Lower lobe of right lung (tissue), 2 donors: ENCODE results near the gene DUSP10. TPM values are rescaled to one million over a fixed set of nuclear protein-coding genes. Genes with fewer than 3 reads are reported as not detected.

Source experiments
- ATAC-seq, 2 donors: fragments of 200-7000 bp; cut with Tn5 transposase; one replicate each; pipeline ENCODE4 v1.9.1; 2020 to 2022; ENCODE audit warnings: mild to moderate bottlenecking in 2 of 2, moderate library complexity in 2 of 2
- DNase-seq: peaks from one replicate; pipeline ENCODE4 v3.0.0-alpha.2; 2020
- H3K27ac ChIP-seq: fragments of 200-600 bp; one replicate; pipeline ENCODE4 v1.8.0; 2022
- H3K27me3 ChIP-seq: fragments of 200-600 bp; one replicate; pipeline ENCODE4 v1.8.0; 2022; ENCODE audit warnings: low read depth
- H3K36me3 ChIP-seq: fragments of 200-600 bp; one replicate; pipeline ENCODE4 v1.8.0; 2022; ENCODE audit warnings: mild to moderate bottlenecking
- H3K4me1 ChIP-seq: fragments of 200-600 bp; one replicate; pipeline ENCODE4 v1.8.0; 2022
- H3K4me3 ChIP-seq: fragments of 200-600 bp; one replicate; pipeline ENCODE4 v1.8.0; 2022; ENCODE audit warnings: mild to moderate bottlenecking
- H3K9me3 ChIP-seq: fragments of 200-600 bp; one replicate; pipeline ENCODE4 v1.8.0; 2022
- intact Hi-C: fragments of 100-400 bp; cut with DNase I; formaldehyde crosslinking; loops from one replicate; pipeline ENCODE4 v1.11.0; 2022
- total RNA-seq: library from RNA; stranded (reverse); fragmentation: NEBNext Ultra II Directional; extraction: Animal tissue kit (Norgen Biotek cat#: 25700); gene quantifications from one replicate; pipeline ENCODE4 v1.2.1, GENCODE V29; 2021
- TF ChIP-seq, protein P1 (sequence below): fragments of 200-600 bp; IDR thresholded peaks from one replicate; pipeline ENCODE4 v1.8.0; 2022; ENCODE audit warnings: antibody characterized with exemption, mild to moderate bottlenecking
- donor health status: DM: no; HTN: yes; CAD: no; lungs with severe emphysema.

The DUSP10 gene
- total RNA-seq, 1 donor from 2014 or later: 8.7 TPM

DNA sequence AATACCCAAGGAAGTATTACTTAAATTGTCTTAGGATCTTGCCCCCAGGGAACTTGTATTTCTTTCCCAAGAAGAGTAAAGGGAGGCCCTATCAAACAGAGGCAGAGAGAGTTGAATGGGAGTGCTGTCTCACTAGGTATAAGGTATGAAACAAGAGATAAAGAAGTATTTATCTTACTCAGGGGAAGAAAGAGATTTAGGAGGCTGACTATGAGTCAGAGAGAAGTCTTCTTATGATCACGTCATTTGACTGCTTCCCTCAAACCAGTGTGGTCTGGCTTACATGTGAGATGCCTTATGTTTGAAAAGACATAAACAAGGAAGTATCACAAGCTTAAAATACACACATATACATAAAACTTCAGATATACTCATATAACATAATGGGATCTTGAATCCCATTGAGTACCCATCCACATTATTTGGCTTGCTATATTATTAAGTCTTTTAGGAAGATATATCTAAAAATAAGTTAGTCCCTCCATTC is 29.6 kb downstream of the DUSP10 start:
- Histone ChIP-seq H3K27me3 (no peaks in the 10 kb centered on the region), H3K4me3 (no peak overlapping the region), H3K27ac (peak overlapping the region; percentile 19), H3K9me3 (no peaks in the 10 kb centered on the region), H3K36me3 (no peaks in the 10 kb centered on the region), H3K4me1 (peaks cover 61% of the 10 kb centered on the region)
- TF ChIP-seq, protein P1, sequence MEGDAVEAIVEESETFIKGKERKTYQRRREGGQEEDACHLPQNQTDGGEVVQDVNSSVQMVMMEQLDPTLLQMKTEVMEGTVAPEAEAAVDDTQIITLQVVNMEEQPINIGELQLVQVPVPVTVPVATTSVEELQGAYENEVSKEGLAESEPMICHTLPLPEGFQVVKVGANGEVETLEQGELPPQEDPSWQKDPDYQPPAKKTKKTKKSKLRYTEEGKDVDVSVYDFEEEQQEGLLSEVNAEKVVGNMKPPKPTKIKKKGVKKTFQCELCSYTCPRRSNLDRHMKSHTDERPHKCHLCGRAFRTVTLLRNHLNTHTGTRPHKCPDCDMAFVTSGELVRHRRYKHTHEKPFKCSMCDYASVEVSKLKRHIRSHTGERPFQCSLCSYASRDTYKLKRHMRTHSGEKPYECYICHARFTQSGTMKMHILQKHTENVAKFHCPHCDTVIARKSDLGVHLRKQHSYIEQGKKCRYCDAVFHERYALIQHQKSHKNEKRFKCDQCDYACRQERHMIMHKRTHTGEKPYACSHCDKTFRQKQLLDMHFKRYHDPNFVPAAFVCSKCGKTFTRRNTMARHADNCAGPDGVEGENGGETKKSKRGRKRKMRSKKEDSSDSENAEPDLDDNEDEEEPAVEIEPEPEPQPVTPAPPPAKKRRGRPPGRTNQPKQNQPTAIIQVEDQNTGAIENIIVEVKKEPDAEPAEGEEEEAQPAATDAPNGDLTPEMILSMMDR: no peak
- intact Hi-C loops: no loop called here
- DNase-seq (no peak), ATAC-seq (peak; percentile 26 to 57)

DNA sequence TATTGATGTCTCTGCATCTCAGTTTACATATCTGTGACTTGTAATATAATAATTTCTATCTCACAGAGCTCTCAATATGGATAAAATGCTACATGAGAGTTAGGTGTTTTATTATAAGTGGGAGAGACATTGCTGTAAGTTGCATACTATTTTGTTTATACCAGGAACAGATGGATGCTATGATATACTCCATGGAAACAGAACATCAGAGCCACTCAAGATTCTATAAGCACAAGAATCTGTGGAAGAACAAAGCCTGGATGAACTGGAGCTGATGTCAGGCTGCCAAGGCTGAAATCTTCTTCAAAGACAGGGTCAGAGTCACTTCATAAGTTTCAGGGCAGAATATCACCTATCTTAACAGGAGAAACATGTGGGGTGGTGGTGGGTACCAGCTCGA is 30.2 kb downstream of the DUSP10 start:
- Histone ChIP-seq H3K4me1 (peaks cover 66% of the 10 kb centered on the region), H3K27ac (peak overlapping the region; percentile 19), H3K9me3 (no peaks in the 10 kb centered on the region), H3K36me3 (no peaks in the 10 kb centered on the region), H3K4me3 (no peak overlapping the region), H3K27me3 (no peaks in the 10 kb centered on the region)
- no peak for ATAC-seq
- intact Hi-C loops: no loop called here
- TF ChIP-seq, protein P1: no peak
- no peak for DNase-seq

DNA sequence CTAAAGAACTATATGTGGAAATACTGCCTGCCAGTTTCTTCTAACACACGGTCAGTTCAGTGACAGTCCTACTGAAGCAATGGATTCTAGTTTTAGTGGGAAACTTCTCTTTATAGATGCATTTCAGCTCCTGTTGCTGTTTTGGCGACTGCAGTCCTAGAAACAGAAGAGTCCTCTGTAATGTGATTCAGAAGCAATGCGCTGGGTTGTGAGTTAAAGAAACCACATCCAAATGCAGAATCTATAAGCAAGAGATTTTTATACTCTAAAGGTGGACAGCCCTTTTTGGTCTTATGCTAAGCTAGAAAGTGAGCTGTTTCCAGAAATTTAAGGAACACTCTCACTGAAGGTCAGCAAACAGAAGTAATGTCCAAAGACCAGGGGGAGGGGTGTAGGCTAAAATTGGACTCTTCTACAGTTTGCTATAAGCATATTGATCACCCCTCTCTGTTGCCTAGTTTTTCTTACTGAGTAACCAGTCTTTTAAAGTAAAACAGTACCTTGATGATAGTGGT is 30.8 kb downstream of the DUSP10 start:
- no peaks in the 10 kb centered on the region for H3K27me3 ChIP-seq
- H3K27ac ChIP-seq: peak overlapping the region; percentile 19
- H3K4me1 ChIP-seq: peaks cover 67% of the 10 kb centered on the region
- intact Hi-C loops: no loop called here
- H3K36me3 ChIP-seq: peaks cover 1% of the 10 kb centered on the region
- no peak overlapping the region for H3K4me3 ChIP-seq
- DNase-seq: no peak
- no peak for ATAC-seq
- TF ChIP-seq, protein P1: no peak
- H3K9me3 ChIP-seq: no peaks in the 10 kb centered on the region

DNA sequence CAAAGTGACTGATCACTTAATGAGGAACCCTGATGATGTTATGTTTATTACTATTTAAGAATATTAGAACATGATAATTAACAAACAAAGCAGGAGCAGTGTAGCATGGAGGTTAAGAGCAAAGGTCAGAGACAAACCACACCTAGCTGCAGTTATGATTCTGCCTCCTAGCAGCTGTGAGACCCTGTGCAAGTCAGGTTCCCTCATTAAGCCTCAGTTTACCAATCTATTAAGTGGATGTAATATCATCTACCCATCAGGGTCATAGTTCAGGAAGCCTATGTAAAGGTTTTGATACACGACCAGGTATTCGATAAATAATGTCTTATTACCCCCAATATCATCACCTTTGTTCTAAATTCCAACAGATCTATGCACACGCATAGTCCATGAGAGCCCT is 32.0 kb downstream of the DUSP10 start:
- Histone ChIP-seq H3K27me3 (no peaks in the 10 kb centered on the region), H3K4me1 (peaks cover 58% of the 10 kb centered on the region), H3K9me3 (no peaks in the 10 kb centered on the region), H3K4me3 (no peak overlapping the region), H3K27ac (peak overlapping the region; percentile 31), H3K36me3 (peaks cover 11% of the 10 kb centered on the region)
- DNase-seq: no peak
- TF ChIP-seq, protein P1: no peak
- no peak for ATAC-seq
- intact Hi-C loops: no loop called here

DNA sequence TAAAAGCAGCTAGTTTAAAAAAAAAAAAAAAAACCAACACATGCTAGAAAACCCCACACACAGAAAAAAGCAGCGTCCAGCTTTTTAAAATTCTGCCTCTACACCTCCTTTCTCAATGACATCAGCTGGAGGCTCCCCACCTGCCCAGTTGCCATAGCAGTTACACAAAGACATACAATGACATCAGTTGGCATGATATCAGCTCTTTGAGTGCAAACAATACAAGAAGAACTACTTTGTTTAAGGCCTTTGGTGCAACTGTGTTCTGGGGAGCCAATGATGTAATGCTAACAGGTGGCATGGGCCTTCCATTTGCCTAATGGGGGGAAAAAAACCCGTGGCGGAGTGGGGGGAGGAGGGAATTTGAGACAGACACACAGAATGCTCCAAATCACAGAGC is 32.9 kb downstream of the DUSP10 start:
- Histone ChIP-seq H3K27ac (peak overlapping the region; percentile 47), H3K36me3 (peaks cover 12% of the 10 kb centered on the region), H3K4me3 (no peak overlapping the region), H3K4me1 (peaks cover 51% of the 10 kb centered on the region), H3K27me3 (no peaks in the 10 kb centered on the region), H3K9me3 (no peaks in the 10 kb centered on the region)
- DNase-seq (no peak), ATAC-seq (peak; percentile 72 to 88)
- TF ChIP-seq, protein P1: no peak
- intact Hi-C loops: no loop called here
